COR-L47 (cell line): Measurements from ENCODE around the gene STX8.

Experiments used
- DNase-seq: peaks from one replicate; lab custom pipeline; 2025; lab: John Stamatoyannopoulos, UW

STX8 gene

DNA sequence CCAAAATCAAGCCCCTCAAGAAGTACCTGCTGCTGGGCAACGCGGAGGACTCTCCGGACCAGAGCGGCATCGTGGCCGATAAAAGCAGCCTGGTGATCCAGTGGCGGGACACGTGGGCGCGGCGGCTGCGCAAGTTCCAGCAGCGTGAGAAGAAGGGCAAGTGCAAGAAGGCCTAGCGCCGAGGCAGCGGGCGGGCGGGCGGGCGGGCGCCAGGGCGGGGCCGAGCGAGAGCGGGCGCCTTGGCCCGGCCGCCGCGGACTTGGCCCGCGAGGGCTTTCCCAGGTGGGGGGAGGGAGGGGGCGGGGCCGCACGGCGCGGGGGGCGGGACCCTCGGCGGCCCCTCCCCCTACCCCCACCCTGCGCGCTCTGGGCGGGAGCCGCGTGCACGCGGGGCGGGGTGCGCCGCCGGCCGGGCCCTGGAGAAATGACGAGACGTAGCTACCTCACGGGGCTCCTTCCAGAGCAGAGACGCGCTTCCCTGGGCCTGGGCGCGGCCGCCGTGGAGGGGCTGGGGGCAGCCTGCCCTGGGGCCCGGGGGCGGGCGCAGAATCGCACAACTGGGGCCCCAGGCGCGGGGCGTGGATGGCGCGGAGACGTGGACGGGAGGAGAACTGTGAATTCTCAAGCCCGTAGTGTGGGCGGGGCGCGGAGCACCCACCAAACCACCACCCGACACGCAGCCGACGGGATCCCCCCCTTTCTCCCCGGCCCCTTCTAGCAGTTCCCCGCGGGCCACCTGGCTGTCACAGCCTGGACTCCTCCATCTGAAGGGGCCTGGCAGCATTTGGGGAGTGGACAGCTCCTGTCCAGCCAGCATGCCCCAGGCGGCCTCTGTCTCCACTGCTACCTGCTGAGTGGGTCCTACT, 335.6 kb downstream of the STX8 start:
- no peak for DNase-seq

DNA sequence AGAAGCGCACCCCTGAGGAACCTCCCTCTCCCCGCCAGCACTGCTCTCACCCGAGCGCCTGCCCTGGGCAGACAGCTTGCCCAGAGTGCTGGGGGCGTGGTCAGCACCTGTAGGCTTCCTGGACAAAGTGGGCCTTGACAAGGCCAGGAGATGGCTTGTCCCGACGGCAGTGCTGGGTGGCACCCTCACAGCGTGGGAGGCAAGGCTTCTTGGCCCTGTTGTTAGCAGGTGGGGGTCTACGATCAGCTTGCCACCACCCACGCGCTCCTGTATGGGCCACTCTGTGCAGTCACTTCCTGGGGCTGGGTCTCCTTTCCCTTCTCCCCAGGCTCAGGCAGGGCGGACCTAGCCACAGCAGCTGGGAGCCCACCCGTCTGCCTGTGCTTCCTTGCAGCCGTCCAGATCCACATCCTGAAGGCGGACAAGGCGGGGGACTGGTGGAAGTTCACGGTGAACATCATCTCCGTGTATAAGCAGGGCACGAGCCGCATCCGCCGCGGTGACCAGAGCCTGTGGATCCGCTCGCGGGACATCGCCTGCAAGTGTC, 336.3 kb downstream of the STX8 start:
- DNase-seq = no peak

DNA sequence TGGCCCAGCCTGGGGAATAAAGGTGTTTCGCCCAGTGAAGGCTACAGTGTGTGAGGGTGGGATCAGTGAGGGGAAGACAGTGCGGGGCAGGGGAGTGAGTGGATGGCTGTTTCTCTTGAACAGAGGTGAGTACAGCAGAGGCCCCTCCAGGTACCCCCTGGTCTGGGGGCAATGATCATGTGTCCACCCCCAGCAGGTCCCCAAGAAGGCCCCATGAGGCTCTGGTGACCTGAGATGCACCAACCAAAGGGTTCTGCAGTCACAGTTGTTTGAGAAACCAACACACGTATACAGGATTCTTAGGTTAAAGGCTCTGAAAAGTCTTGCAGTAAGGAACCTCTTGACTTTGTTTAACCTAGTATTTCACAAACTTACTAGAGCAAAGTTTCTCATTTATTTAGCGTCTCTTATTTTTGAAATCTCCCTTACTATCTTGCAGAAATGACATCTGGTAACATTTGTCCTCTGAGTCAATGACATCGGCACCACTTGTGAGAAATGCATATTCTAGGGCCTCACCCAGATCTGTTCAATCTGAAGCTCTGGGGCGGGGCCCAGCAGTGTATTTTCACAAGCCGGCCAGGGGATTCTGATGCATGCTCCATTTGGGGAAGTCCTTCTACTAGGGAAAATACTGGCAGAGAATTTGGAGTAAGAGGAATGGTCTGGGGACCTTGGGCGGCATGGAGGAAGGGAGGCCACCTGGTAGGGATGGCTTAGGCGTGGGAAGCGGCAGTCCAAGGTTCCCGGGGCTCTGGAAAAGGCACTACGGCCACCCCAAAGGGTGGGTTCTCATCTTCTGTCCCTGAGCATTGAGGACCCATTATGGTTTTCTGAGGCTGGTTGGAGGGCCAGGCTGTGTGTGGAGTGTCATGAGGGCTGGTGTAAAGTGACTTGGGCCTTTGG, 337.0 kb downstream of the STX8 start:
- no peak for DNase-seq

DNA sequence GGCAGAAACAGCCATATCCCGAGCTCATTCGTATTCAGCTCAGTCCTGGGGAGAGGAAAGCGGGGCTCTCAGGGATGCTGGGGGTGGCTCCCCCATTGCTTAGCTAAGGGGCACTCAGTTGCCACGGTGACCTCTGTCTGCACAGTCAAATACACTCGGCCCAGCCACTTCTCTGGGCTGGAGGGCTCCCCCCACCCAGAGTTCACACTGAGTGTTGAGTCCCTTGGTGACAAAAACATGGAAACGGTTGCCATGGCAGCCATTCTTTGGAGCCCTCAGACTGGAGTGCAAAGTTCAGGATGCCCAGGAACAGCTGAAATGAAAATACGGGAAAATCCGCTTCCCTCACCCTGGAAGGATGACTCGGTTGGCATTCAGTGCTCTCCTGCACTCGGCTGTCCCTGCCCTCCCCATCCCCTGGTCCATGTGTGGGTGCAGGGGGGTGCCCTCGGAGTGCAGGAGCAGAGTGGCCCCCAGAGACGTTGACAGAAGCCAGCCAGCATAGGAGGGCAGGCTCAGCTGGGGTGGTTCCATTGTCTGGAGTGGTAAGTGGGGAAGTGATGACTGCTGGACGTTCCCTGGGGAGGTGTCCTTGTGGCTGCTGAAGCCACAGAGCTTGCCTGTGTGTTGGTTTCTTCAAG, 337.8 kb downstream of the STX8 start:
- no peak for DNase-seq

DNA sequence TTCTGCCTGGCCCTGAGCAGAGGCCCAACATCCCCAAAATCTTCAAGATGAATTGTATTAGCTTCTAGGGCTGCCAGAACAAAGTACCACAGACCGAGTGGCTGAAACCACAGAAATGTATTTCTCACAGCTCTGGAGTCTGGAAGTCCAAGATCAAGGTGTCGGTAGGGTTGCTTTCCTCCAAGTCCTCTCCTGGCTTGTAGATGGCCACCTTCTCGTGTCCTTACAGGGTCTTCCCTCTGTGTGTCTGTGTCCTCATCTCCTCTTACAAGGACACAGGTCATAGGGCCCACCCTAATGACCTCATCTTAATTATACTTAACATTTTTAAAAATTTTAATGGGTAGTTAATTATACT, 338.6 kb downstream of the STX8 start:
- DNase-seq = no peak

DNA sequence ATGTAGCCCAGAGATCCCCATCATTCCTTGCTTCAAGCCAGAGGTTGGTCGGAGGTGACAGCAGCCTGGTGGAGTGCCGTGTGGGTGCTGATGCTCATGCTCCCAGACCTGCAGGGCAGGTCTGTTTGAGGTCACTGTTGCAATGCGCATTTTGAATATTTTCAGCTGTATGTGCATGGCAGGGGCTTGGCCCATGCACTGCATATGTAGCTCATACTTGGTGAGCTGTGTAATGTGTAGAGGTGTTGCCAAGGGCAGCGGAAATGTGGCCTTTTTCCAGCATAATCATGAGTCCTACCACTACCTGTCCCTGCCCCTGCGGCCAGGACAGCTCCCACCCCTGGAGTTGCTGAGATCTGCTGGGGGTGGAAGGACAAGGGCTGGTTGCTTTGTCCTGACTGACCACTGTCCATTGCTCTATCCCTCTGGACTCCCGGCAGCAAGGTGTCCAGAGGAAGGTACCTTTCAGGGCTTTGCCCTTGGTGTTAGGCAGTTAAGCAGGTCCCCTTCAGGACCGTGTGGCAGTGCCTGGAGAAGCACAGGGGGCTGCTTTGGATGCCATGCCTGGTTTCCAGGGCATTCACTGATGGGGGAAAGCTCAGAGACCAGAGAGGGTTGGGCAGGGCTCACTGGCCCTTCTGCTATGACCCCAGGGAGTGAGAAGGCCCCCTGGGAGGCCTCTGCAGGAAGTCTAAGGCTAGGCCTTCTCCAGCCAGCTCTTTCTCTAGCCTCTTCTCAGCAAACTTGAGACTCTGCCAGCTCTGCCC, 339.2 kb downstream of the STX8 start:
- no peak for DNase-seq

DNA sequence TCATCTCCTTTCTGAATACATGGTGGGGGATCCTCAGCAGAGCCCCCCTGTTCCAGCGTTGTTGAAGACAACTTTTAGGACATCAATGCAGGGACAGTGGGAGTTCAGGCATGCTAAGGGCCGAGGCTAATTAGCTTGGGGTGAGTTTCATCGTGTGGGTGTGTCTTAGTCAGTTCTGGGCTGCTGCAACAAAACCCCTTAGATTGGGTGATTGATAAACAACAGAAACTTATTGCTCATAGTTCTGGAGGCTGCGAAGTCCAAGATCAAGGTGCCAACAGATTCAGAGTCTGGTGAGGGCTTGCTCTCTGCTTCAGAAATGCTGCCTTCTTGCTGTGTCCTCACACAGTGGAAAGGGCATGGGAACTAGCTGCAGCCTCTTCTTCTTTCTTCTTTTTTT, 340.3 kb downstream of the STX8 start:
- no peak for DNase-seq

DNA sequence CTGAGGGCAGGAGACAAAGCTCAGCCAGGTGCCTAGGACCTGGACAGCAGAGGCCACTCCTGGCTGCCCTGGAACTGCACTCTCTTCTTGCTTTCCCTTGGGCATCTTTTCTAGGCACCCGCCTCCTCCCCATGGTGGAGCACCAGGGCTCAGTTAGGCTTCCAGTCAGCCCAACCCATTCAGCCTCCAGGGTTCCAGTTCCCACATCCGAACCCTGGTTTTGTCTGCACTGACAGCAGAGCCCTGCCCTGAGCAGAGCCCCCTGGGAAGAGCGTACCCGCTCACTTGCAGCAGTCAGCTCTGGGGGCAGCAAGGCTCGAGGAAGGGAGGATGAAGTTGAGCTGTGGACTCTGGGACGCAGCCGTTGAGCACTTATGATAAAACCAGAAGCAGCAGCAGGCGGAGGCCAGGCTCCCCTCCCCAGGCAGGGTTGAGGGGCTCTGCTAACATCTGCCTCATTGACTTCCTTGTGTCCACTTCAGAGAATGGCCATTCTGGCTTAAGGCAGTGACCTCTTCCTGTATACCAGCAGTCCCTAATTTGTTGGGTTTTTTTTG, 341.2 kb downstream of the STX8 start:
- DNase-seq = no peak

DNA sequence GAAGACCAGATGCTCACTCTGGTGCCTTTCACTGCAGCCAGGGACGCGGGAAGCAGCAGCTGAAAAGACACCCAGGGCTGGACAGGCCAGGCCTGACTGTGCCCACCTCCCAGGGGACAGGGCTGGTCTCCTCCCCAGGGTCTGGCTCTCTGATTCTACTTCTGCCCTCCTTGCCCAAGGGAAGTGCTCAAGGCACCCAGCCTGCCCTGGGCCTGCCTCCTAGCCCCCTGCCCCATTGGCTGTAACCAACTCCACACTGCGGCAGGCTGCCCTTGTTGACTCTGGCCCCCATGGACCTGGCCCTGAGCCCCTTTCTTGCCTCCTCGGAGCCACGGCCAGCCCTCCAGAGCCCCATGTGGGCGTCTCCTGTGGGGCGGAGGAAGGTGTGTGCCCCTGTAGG, 341.9 kb downstream of the STX8 start:
- no peak for DNase-seq

DNA sequence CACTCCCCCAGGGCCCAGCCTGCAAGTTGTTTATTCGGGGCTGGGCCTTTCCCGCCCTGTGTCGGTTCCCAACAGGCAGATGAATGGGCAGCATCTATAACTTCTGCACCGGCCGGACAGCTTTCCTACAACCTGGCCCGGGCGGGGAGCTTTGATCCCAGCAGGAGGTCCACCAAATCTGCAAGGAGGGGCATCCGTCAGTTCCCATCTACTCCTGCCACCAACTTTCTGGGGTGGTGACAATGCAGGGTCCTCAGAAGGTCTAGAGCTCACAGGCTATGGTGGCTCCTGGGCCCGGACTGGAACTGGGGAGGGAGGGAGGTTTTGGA, 342.4 kb downstream of the STX8 start:
- no peak for DNase-seq

DNA sequence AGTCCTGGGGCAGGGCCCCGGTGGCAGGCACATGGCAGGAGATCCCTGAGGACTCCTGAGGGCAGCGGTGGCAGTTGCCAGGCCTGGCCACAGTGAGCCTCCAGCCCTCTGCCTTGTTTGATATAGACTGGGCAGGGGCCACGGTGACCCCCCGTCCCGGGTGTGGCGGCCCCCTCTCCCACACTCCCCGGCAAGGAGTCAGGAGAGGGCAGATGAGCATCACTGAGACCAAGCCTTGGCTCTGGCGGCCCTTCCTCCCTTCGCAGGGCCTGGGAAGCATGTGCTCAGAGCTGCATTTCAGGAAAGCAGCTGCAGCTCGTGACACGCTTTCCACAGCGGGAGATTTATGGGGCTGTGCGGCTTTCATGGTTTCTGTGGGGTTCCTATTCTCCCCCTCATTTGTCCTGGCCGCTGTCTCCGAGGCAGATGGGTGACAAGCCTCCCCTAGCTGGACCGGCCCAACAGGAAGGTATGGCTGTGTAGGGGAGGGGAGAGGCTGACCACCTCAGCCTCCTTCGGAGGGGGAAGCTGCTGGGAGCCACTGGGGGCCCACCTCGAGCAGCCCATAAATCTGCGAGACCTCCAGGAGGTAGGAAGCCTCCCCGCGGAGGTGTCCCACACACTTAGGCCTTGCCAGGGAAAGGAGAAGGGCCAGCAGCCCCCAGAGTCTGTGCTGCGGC, 342.9 kb downstream of the STX8 start:
- no peak for DNase-seq

DNA sequence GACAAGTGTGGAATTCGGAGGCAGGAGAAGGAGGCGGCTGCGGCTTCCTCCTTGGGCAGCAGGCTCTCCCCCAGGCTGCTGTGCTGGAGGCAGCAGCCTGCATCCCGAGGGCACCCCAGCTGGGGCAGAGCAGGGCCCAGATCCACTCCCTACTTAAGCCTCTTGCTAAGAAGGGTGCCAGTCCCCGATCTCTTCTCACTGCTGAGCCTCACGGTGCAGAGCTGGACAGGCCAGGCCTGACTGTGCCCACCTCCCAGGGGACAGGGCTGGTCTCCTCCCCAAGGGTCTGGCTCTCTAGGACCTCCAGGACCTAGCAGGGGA, 343.5 kb downstream of the STX8 start:
- DNase-seq = no peak

DNA sequence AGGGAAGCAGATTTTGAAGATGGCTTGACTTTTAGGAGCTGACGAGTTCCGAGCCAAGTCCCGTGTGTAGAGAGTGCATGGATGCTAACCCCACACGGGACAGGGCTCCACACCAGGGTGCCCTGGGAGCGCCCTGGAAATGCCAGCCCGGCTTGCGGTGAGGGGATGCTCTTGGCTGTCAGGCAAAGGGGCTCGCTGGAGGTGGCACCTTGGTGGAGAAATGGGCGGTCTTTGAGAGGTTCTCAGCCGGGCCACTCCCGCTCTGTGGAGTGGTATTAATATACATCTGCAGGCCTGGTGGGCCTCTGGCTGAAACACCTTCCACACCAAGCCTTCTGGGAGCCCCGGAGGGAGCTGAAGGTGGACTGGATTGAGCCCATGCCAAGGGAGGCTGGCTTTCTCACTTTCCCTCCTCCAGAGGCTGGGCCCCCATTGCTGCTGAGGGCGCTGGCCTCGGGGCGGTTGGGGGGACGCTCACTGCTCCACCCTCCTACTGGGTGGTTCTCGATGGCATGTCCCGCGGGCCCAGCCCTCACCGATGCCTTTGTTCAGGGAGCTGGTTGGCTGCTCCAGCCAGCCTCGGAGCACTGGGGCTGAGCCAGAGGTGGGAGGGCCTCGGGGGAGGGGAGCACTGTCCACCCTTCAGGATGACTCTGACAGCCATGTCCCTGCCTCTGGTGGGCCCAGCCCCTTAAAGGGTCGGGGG, 344.0 kb downstream of the STX8 start:
- DNase-seq = no peak

DNA sequence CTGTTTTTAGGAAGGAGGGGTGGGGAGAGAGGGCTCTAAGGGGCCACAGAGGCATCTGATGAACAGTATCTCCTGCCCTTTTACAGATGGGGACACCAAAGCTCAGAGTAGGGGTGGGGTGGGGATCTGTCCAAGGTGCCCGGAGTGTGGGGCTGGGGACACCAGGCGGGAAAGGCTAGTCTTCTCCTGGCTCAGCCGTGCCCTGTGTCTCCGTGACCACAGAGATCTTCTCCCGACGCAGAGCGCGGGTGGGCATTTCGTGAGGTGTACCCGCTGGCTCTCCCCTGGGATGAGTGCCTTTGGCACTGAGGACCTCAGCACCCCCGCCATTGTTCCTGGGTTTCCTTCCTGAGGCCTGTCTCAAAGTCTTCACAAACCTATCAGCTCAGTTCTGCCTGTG, 344.8 kb downstream of the STX8 start:
- DNase-seq = no peak

DNA sequence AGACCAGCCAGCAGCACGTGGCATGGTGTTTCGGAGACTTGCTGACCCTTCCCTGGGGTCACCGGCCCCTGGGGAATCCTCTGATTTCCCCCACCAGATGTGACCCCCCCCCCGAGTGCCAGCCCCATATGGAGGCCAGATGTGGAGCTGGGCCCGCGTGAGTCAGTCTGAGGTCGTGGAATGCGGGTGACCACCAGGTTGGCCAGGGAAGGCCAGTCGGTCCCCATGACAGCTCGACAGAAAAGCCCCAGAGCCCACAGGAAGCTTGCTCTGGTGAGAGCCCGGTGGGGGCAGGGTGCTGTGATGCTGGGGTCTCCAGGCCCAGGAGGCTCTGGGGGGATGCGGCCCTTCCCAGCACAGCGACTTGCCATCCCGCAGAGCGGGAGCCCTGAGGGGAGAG, 345.3 kb downstream of the STX8 start:
- no peak for DNase-seq

DNA sequence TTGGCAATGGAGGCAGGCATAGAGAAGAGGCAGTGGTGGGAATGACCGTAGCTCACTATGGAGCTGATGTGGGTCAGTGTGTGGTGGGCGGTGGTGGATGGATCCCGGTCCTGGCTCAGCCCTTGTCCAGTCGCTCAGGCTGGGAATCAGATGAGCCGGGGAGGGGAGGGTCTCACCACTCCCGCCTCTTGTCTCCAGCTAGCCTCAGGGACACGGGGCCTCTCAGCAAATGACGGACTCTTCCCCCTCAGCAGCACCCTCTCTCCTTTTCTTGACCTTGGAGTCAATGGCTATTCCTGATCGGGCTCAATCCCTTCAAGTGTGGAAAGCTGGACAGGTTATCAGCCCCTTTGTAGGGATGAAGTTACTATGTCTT, 345.8 kb downstream of the STX8 start:
- no peak for DNase-seq

DNA sequence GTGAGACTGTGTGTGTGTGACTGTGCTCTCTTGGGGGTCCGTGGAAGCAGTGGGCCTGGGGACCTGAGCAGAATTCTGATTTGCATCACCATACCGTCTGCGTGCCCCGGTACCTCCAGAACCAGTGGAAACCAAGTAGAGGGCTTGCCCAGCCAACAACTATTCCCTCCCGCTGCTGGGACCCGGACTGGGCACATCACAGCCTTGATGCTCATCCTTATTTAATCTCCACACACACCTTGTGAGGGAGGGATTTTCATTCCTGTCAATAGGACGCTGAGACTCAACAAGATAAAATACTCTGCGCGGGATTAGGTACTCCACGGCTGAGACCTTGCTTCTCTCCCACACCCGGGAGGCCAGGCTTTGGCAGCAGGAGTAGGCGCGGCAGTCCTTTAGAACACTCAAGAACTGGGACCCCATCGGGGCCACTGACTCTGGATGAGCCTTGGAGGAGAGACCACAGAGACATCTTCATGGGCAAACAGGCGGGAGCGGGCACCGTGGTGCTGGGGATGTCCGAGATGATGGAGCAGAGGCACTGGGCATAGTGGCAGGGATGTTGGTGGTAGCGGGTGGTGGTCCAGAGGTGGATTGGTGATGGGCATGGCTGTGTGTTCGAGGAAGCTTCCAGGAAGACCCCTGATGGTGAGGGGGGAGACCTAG, 346.3 kb downstream of the STX8 start:
- DNase-seq = no peak

DNA sequence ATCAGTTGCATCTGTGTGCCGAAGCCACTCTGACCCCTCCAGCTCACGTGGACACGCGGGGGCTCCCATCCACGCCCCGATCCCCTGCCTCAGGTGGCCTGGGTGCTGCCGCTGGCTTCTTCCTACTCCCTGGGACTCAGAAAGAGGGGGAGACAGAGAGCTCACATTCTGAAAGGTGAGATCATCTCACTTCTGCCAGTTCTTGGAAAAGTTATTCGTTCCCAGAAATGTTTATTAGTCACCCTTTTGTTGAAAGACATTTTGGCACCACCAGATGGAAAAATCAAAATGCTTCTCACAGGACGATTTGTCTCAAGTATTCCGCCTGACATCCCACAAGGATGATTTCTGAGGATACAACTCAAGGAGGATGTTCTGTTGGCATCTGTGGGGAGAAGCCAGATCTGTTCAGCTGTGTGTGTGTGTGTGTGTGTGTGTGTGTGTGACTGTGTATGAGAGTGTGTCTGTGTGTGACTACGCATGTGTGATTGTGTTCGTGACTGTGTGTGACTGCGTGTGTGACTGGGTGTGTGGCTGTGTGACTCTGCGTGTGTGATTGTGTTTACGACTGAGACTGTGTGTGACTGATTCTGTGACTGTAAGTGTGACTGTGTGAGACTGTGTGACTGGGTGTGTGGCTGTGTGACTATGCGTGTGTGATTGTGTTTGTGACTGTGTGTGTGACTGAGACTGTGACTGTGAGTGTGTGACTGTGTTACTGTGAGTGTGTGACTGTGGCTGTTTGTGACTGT, 347.0 kb downstream of the STX8 start:
- no peak for DNase-seq

DNA sequence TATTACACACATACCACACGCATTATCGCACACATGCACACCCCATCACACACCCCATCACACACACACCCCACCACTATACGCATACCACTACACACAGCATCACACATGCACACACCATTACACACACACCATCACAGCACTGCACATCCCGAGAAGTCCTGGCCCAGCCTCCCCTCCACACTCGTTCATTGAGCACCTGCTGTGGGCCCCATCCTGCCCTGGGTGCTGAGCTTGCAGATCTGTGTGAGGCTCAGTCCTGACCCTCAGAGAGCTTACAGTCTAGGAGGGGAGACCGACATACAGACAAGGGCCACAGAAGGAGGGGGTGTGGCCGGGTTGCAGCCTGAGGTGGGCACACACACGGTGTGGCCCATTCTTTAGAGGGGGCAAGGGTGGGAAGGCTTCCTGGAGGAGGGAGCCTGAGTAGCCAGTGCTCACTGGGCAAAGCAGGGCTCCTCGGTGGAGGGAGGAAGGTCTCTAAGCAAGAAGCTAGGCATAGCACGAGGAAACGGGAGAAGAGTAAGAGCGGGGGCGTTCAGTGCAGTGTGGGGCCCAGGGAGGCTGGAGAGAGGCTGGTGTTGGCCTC, 347.7 kb downstream of the STX8 start:
- DNase-seq = no peak
